ENCODE data around the gene RAB40A. TPM values are rescaled to one million over a fixed set of nuclear protein-coding genes. Genes with fewer than 3 reads are reported as not detected.
A peak's percentile ranks its signal among the peaks of the same experiment; 100 is the strongest.

RAB40A gene
- total and polyA plus RNA-seq, 9 of the 15 experiments (the other 6 are each of a cell fraction or from before 2014, with no cell fraction given): 0.07 to 0.15 (median 0.10) TPM; not detected in 3

- TF ChIP-seq, protein P1, sequence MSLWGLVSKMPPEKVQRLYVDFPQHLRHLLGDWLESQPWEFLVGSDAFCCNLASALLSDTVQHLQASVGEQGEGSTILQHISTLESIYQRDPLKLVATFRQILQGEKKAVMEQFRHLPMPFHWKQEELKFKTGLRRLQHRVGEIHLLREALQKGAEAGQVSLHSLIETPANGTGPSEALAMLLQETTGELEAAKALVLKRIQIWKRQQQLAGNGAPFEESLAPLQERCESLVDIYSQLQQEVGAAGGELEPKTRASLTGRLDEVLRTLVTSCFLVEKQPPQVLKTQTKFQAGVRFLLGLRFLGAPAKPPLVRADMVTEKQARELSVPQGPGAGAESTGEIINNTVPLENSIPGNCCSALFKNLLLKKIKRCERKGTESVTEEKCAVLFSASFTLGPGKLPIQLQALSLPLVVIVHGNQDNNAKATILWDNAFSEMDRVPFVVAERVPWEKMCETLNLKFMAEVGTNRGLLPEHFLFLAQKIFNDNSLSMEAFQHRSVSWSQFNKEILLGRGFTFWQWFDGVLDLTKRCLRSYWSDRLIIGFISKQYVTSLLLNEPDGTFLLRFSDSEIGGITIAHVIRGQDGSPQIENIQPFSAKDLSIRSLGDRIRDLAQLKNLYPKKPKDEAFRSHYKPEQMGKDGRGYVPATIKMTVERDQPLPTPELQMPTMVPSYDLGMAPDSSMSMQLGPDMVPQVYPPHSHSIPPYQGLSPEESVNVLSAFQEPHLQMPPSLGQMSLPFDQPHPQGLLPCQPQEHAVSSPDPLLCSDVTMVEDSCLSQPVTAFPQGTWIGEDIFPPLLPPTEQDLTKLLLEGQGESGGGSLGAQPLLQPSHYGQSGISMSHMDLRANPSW (CRISPR knock-in tag; IDR thresholded peaks at IDR 0.05): no peak
- TF ChIP-seq, protein P2, sequence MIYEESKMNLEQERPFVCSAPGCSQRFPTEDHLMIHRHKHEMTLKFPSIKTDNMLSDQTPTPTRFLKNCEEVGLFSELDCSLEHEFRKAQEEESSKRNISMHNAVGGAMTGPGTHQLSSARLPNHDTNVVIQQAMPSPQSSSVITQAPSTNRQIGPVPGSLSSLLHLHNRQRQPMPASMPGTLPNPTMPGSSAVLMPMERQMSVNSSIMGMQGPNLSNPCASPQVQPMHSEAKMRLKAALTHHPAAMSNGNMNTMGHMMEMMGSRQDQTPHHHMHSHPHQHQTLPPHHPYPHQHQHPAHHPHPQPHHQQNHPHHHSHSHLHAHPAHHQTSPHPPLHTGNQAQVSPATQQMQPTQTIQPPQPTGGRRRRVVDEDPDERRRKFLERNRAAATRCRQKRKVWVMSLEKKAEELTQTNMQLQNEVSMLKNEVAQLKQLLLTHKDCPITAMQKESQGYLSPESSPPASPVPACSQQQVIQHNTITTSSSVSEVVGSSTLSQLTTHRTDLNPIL (CRISPR knock-in tag; IDR thresholded peaks at IDR 0.05): no peak
- TF ChIP-seq, protein P3, sequence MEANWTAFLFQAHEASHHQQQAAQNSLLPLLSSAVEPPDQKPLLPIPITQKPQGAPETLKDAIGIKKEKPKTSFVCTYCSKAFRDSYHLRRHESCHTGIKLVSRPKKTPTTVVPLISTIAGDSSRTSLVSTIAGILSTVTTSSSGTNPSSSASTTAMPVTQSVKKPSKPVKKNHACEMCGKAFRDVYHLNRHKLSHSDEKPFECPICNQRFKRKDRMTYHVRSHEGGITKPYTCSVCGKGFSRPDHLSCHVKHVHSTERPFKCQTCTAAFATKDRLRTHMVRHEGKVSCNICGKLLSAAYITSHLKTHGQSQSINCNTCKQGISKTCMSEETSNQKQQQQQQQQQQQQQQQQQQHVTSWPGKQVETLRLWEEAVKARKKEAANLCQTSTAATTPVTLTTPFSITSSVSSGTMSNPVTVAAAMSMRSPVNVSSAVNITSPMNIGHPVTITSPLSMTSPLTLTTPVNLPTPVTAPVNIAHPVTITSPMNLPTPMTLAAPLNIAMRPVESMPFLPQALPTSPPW (CRISPR knock-in tag; IDR thresholded peaks at IDR 0.05): no peak
- TF ChIP-seq ZNF134 (CRISPR knock-in tag; conservative IDR thresholded peaks at IDR 0.05): no peak
- no peak for TF ChIP-seq CBX8 (IDR thresholded peaks at IDR 0.05; ENCODE audit: borderline replicate concordance, extremely low read depth, low read depth, low read length, poor library complexity, severe bottlenecking)
- TF ChIP-seq, protein P4, sequence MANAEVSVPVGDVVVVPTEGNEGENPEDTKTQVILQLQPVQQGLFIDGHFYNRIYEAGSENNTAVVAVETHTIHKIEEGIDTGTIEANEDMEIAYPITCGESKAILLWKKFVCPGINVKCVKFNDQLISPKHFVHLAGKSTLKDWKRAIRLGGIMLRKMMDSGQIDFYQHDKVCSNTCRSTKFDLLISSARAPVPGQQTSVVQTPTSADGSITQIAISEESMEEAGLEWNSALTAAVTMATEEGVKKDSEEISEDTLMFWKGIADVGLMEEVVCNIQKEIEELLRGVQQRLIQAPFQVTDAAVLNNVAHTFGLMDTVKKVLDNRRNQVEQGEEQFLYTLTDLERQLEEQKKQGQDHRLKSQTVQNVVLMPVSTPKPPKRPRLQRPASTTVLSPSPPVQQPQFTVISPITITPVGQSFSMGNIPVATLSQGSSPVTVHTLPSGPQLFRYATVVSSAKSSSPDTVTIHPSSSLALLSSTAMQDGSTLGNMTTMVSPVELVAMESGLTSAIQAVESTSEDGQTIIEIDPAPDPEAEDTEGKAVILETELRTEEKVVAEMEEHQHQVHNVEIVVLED (CRISPR knock-in tag; IDR thresholded peaks at IDR 0.05): no peak
- TF ChIP-seq DEAF1 (CRISPR knock-in tag; IDR thresholded peaks at IDR 0.05): no peak
- peak; percentile 12; the same call in 1 of the 2 replicates for TF ChIP-seq EP300 (IDR thresholded peaks at IDR 0.05; ENCODE audit: low read length)
These were observed 51.4 kb downstream of the RAB40A start (continued) for GRCh38 chrX:103467887-103468286.

Measured in K562 (cell line).